ENCODE data around the gene LDLRAD3. TPM values are rescaled to one million over a fixed set of nuclear protein-coding genes. Genes with fewer than 3 reads are reported as not detected.
"Not testable (repeated sequence)": the region's sequence is repeated elsewhere in the genome, so short reads cannot be mapped to it uniquely, and the experiment has no call there.

Gene LDLRAD3
- total RNA-seq, 1 donor from 2014 or later, result 8.6 TPM

DNA sequence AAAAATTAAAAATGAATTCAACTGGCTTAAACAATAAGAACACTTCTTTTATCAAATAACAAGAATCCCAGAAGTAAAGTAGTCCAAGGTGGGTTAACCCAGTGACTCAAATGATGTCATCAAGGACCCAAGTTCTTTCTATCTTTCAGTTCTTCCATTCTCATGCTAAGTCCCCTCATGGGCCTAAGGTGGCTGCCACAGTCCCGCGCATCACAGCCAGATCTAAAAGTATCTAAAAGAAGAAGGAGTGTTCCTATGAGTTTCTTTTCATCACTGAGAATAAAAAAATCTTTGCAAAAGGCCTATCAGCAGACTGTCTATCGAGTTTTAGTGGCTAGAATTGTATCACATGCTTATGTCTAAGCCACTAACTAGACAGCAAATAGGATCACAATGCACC is 37.2 kb upstream of the LDLRAD3 start:
- H3K4me3 Mint-ChIP-seq (ENCODE audit: unreplicated experiment), result no peak overlapping the region
- TF ChIP-seq, protein P1, sequence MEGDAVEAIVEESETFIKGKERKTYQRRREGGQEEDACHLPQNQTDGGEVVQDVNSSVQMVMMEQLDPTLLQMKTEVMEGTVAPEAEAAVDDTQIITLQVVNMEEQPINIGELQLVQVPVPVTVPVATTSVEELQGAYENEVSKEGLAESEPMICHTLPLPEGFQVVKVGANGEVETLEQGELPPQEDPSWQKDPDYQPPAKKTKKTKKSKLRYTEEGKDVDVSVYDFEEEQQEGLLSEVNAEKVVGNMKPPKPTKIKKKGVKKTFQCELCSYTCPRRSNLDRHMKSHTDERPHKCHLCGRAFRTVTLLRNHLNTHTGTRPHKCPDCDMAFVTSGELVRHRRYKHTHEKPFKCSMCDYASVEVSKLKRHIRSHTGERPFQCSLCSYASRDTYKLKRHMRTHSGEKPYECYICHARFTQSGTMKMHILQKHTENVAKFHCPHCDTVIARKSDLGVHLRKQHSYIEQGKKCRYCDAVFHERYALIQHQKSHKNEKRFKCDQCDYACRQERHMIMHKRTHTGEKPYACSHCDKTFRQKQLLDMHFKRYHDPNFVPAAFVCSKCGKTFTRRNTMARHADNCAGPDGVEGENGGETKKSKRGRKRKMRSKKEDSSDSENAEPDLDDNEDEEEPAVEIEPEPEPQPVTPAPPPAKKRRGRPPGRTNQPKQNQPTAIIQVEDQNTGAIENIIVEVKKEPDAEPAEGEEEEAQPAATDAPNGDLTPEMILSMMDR (IDR thresholded peaks at IDR 0.05), result no peak
- H3K27ac Mint-ChIP-seq (ENCODE audit: unreplicated experiment), result no peak overlapping the region
- no peak for DNase-seq (ENCODE audit: low spot score)
- no peaks in the 10 kb centered on the region for H3K27me3 Mint-ChIP-seq (ENCODE audit: low read depth)
- peaks cover 4% of the 10 kb centered on the region for H3K36me3 Mint-ChIP-seq (ENCODE audit: low read depth)
- peaks cover 17% of the 10 kb centered on the region for H3K4me1 Mint-ChIP-seq (ENCODE audit: low read depth)
- H3K9me3 Mint-ChIP-seq (ENCODE audit: low read depth), result peaks cover 17% of the 10 kb centered on the region

DNA sequence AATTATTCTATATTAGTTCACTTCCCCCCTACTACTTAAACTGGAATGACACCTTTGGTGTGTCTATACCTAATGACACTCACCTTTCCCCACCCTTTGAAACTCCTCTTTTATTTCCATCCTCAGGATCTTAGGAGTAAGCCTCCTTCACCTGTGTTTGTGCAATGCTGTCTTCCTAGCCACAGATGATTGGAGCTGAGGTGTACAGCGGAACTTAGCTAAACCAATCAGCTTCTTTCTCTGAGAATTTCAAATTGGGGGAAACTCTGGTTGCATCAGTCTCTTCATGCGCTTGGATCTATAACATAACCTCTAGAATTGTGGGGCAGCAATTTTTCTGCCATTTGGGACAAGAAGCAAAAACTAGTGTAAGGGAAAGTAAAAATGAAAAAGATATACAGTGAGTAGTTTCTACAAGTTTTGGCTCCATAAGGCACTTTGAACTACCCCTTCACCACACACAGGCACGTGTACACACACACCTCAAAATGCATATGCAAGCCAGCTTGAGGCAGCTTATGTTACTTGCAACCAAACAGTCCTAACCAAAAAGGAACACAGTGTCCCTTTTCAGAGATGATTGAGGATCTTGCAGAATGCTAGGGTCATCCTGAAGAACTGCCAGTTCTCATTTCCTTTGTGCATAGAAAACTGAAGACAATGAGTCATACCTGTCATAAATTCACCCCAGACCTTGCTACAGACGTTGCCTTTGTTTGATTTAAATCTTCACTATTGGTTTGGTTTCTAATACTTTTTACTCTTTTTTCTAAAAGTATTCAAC is 36.0 kb upstream of the LDLRAD3 start:
- Mint-ChIP-seq H3K4me1 (ENCODE audit: low read depth) (peaks cover 20% of the 10 kb centered on the region), H3K4me3 (ENCODE audit: unreplicated experiment) (no peak overlapping the region), H3K9me3 (ENCODE audit: low read depth) (peaks cover 7% of the 10 kb centered on the region), H3K27ac (ENCODE audit: unreplicated experiment) (no peak overlapping the region), H3K27me3 (ENCODE audit: low read depth) (no peaks in the 10 kb centered on the region), H3K36me3 (ENCODE audit: low read depth) (peaks cover 1% of the 10 kb centered on the region)
- TF ChIP-seq, protein P1 (IDR thresholded peaks at IDR 0.05), result no peak
- DNase-seq (ENCODE audit: low spot score), result no peak

DNA sequence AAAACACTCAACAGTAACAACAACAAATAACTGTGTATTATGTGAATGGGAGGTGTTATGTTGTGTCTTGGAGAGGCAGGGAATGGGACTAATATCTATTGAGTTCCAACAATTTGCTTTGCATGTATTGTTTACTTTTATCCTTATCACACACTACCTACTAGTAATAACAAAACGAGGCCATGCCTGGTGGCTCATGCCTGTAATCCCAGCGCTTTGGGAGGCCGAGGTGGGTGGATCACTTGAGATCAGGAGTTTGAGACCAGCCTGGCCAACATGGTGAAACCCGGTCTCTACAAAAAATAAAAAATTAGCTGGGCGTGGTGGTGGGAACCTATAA is 35.5 kb upstream of the LDLRAD3 start:
- H3K4me3 Mint-ChIP-seq (ENCODE audit: unreplicated experiment); DNase-seq (ENCODE audit: low spot score); H3K27ac Mint-ChIP-seq (ENCODE audit: unreplicated experiment); H3K27me3 Mint-ChIP-seq (ENCODE audit: low read depth); H3K9me3 Mint-ChIP-seq (ENCODE audit: low read depth); H3K36me3 Mint-ChIP-seq (ENCODE audit: low read depth): not testable (repeated sequence)
- H3K4me1 Mint-ChIP-seq (ENCODE audit: low read depth), result peaks cover 20% of the 10 kb centered on the region

DNA sequence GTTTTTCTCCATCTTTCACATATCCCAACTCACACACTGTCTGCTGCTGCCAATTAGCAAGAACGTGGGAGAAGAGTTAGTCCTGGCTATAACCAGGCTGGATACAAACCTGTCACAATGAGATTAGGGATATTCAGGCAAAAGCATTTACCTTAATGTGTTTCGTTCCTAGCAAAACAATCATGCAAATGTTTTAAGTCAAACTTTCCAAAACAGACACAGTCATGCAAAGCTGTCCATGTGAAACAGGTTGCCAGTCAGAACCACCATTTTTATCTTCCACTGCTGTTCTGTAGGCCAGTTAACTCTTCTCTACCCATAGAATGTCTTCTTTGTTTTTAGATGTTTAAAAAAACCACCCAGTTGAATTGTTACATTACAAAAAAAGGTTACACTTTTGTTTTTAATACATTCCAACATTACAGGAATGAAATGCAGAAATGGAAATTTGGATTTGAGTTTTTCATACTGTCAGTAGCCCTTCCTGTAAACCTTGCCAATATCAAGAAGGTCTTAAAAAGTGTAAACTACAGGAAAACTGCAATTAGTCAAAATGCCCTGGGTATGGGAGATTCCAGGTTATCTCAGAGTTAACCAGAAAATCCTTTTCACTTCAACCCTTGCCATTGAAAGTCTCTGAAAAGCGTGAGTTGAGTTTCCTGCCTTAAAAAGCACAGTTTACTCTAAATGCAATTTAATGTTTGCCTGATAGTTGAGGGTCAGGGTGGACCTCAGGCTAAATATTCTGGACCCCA is 34.2 kb upstream of the LDLRAD3 start:
- no peak for DNase-seq (ENCODE audit: low spot score)
- Mint-ChIP-seq H3K27me3 (ENCODE audit: low read depth) (no peaks in the 10 kb centered on the region), H3K4me1 (ENCODE audit: low read depth) (peaks cover 20% of the 10 kb centered on the region), H3K36me3 (ENCODE audit: low read depth) (no peaks in the 10 kb centered on the region), H3K4me3 (ENCODE audit: unreplicated experiment) (no peak overlapping the region), H3K9me3 (ENCODE audit: low read depth) (no peaks in the 10 kb centered on the region), H3K27ac (ENCODE audit: unreplicated experiment) (no peak overlapping the region)
- TF ChIP-seq, protein P1 (IDR thresholded peaks at IDR 0.05), result no peak

DNA sequence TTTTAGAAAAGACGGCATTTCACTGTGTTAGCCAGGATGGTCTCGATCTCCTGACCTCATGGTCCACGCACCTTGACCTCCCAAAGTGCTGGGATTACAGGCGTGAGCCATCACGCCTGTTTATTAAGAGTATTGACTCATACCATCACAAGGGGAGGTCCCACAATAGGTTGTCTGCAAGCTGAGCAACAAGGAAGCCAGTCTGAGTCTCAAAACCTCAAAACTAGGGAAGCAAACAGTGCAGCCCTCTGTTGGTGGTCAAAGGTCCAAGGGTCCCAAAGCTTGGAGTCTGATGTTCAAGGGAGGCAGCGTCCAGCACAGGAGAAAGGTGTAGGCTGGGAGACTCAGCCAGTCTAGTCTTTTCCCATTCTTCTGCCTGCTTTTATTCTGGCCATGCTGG is 32.8 kb upstream of the LDLRAD3 start:
- no peaks in the 10 kb centered on the region for H3K9me3 Mint-ChIP-seq (ENCODE audit: low read depth)
- DNase-seq (ENCODE audit: low spot score), result no peak
- H3K4me3 Mint-ChIP-seq (ENCODE audit: unreplicated experiment), result no peak overlapping the region
- TF ChIP-seq, protein P1 (IDR thresholded peaks at IDR 0.05), result no peak
- H3K27ac Mint-ChIP-seq (ENCODE audit: unreplicated experiment), result no peak overlapping the region
- H3K36me3 Mint-ChIP-seq (ENCODE audit: low read depth), result no peaks in the 10 kb centered on the region
- no peaks in the 10 kb centered on the region for H3K27me3 Mint-ChIP-seq (ENCODE audit: low read depth)
- peaks cover 20% of the 10 kb centered on the region for H3K4me1 Mint-ChIP-seq (ENCODE audit: low read depth)
